ENCODE measurements around the gene MYOZ1. TPM values are rescaled to one million over a fixed set of nuclear protein-coding genes. Genes with fewer than 3 reads are reported as not detected.

The MYOZ1 gene
- polyA plus RNA-seq, 1 of the 3 experiments (the other 2 are of a cell fraction), result 0.26 TPM

- no peaks in the 10 kb centered on the region for H3K4me1 ChIP-seq (ENCODE audit: control insufficient read depth in 1 of 2, insufficient read depth in 2 of 2, low read depth in 1 of 2, low read length in 1 of 2)
- H3K9ac ChIP-seq, result no peak overlapping the region
- H2AFZ ChIP-seq (ENCODE audit: low read depth), result no peak overlapping the region
- H3K79me2 ChIP-seq (ENCODE audit: insufficient read depth), result no peaks in the 10 kb centered on the region
- no peaks in the 10 kb centered on the region for H3K9me2 ChIP-seq
- no peaks in the 10 kb centered on the region for H4K20me1 ChIP-seq (ENCODE audit: insufficient read depth)
- no peak for DNase-seq
- no peaks in the 10 kb centered on the region for H3K36me3 ChIP-seq (replicated peaks in 1 of 2; ENCODE audit: control insufficient read depth in 1 of 2, insufficient read depth in 2 of 2, low read length in 1 of 2)
- 60% methylated on average over 5 of the region's 5 CpGs for WGBS (ENCODE audit: low lambda C conversion rate)
- no peak for TF ChIP-seq NRF1 (IDR thresholded peaks at IDR 0.05; ENCODE audit: low read depth, low read length)
- TF ChIP-seq CTCF (IDR thresholded peaks at IDR 0.05), result no peak
- TF ChIP-seq MXI1 (IDR thresholded peaks at IDR 0.05; ENCODE audit: low read depth, low read length), result no peak
- TF ChIP-seq TCF12 (IDR thresholded peaks at IDR 0.05), result no peak
- no peak for TF ChIP-seq FOSL2 (IDR thresholded peaks at IDR 0.05; ENCODE audit: borderline replicate concordance, low read depth)
- TF ChIP-seq SIN3A (IDR thresholded peaks at IDR 0.05; ENCODE audit: borderline replicate concordance, low read depth, low read length), result no peak
- TF ChIP-seq RFX5 (IDR thresholded peaks at IDR 0.05; ENCODE audit: low read length), result no peak
- TF ChIP-seq NFIC (IDR thresholded peaks at IDR 0.05; ENCODE audit: borderline replicate concordance), result no peak
- no peak for TF ChIP-seq REST (IDR thresholded peaks at IDR 0.05; ENCODE audit: low read depth, low read length)
- TF ChIP-seq TAF1 (IDR thresholded peaks at IDR 0.05; ENCODE audit: borderline replicate concordance, low read depth, low read length), result no peak
- no peak for TF ChIP-seq FOXJ3 (CRISPR knock-in tag; IDR thresholded peaks at IDR 0.05)
- TF ChIP-seq ZBTB33 (IDR thresholded peaks at IDR 0.05; ENCODE audit: borderline replicate concordance, low read depth), result no peak
- no peak for TF ChIP-seq IRF3 (IDR thresholded peaks at IDR 0.05; ENCODE audit: low read depth, low read length)
- TF ChIP-seq JUND (IDR thresholded peaks at IDR 0.05), result no peak
- TF ChIP-seq YY1 (IDR thresholded peaks at IDR 0.05; ENCODE audit: low read depth), result no peak
- no peak for TF ChIP-seq FOXM1 (IDR thresholded peaks at IDR 0.05; ENCODE audit: low read depth)
- no peak for TF ChIP-seq CHD2 (IDR thresholded peaks at IDR 0.05; ENCODE audit: low read length, partially characterized antibody)
- no peak for TF ChIP-seq TEAD4 (IDR thresholded peaks at IDR 0.05; ENCODE audit: borderline replicate concordance, insufficient read depth)
- H3K4me3 ChIP-seq (ENCODE audit: low read depth in 2 of 2, low read length in 1 of 2), result no peak overlapping the region
- CTCF ChIA-PET, result interaction anchor here (0.7 to 17.2 kb wide), 3 partner anchors 9 to 105 kb away, joined by 3 to 216 read pairs (median 3); no protein-coding TSS in a partner anchor
- H3K27ac ChIP-seq (ENCODE audit: low read depth in 2 of 2, low read length in 1 of 2), result no peak overlapping the region
- H3K27me3 ChIP-seq (ENCODE audit: insufficient read depth), result no peaks in the 10 kb centered on the region
- no peaks in the 10 kb centered on the region for H3K9me3 ChIP-seq
- POLR2A ChIA-PET, result no interaction called here
- H3K4me2 ChIP-seq, result no peak overlapping the region
- H3F3A ChIP-seq (replicated peaks; ENCODE audit: insufficient read depth), result peaks cover 4% of the 10 kb centered on the region
Observed at GRCh38 chr10:73634421-73634820, 6.9 kb downstream of the MYOZ1 start.
